ENCODE measurements around the gene CLSTN1. TPM values are rescaled to one million over a fixed set of nuclear protein-coding genes. Genes with fewer than 3 reads are reported as not detected.
A peak's percentile ranks its signal among the peaks of the same experiment; 100 is the strongest.

CLSTN1 gene
- total RNA-seq, 1 experiment from 2014 or later, result 106 TPM

- peaks cover 11% of the 10 kb centered on the region for H3K4me1 Mint-ChIP-seq (ENCODE audit: insufficient read depth, unreplicated experiment)
- no peak overlapping the region for H3K27ac Mint-ChIP-seq (ENCODE audit: low read depth, unreplicated experiment)
- H3K4me3 Mint-ChIP-seq (ENCODE audit: unreplicated experiment), result no peak overlapping the region
- no peaks in the 10 kb centered on the region for H3K36me3 Mint-ChIP-seq (ENCODE audit: insufficient read depth, unreplicated experiment)
- CTCF ChIA-PET, result interaction anchor here (1.2 kb wide), 1 partner anchor 10 kb away, joined by 4 read pairs; no protein-coding TSS in a partner anchor
- no peak for TF ChIP-seq CTCF (IDR thresholded peaks at IDR 0.05; ENCODE audit: unreplicated experiment)
- no peak for DNase-seq (ENCODE audit: unreplicated experiment)
- H3K27me3 Mint-ChIP-seq (ENCODE audit: insufficient read depth, unreplicated experiment), result no peaks in the 10 kb centered on the region
- H3K9me3 Mint-ChIP-seq (ENCODE audit: unreplicated experiment), result no peaks in the 10 kb centered on the region
- intact Hi-C loops (cut with micrococcal nuclease), result no loop called here
- no TSS peak for BruUV-seq (replicated peaks)
- POLR2A ChIA-PET, result no interaction called here
These were observed 22.1 kb upstream of the CLSTN1 start for GRCh38 chr1:9845914-9846313.

- H3K4me3 Mint-ChIP-seq (ENCODE audit: unreplicated experiment), result no peak overlapping the region
- H3K36me3 Mint-ChIP-seq (ENCODE audit: insufficient read depth, unreplicated experiment), result no peaks in the 10 kb centered on the region
- BruUV-seq (replicated peaks), result no TSS peak
- no peaks in the 10 kb centered on the region for H3K9me3 Mint-ChIP-seq (ENCODE audit: unreplicated experiment)
- CTCF ChIA-PET, result interaction anchor here (0.6 to 1.8 kb wide), 4 partner anchors 8 to 70 kb away, joined by 3 to 7 read pairs (median 4); no protein-coding TSS in a partner anchor
- TF ChIP-seq CTCF (IDR thresholded peaks at IDR 0.05; ENCODE audit: unreplicated experiment), result no peak
- H3K27ac Mint-ChIP-seq (ENCODE audit: low read depth, unreplicated experiment), result no peak overlapping the region
- no peaks in the 10 kb centered on the region for H3K27me3 Mint-ChIP-seq (ENCODE audit: insufficient read depth, unreplicated experiment)
- DNase-seq (ENCODE audit: unreplicated experiment), result no peak
- POLR2A ChIA-PET, result no interaction called here
- H3K4me1 Mint-ChIP-seq (ENCODE audit: insufficient read depth, unreplicated experiment), result peaks cover 15% of the 10 kb centered on the region
- intact Hi-C loops (cut with micrococcal nuclease), result no loop called here
These were observed 21.0 kb upstream of the CLSTN1 start for GRCh38 chr1:9844756-9845155.

- Mint-ChIP-seq H3K4me1 (ENCODE audit: insufficient read depth, unreplicated experiment) (peaks cover 15% of the 10 kb centered on the region), H3K4me3 (ENCODE audit: unreplicated experiment) (no peak overlapping the region), H3K36me3 (ENCODE audit: insufficient read depth, unreplicated experiment) (no peaks in the 10 kb centered on the region), H3K27me3 (ENCODE audit: insufficient read depth, unreplicated experiment) (no peaks in the 10 kb centered on the region), H3K9me3 (ENCODE audit: unreplicated experiment) (no peaks in the 10 kb centered on the region), H3K27ac (ENCODE audit: low read depth, unreplicated experiment) (no peak overlapping the region)
- intact Hi-C loops (cut with micrococcal nuclease), result no loop called here
- no peak for TF ChIP-seq CTCF (IDR thresholded peaks at IDR 0.05; ENCODE audit: unreplicated experiment)
- POLR2A ChIA-PET, result no interaction called here
- peak; percentile 48 for DNase-seq (ENCODE audit: unreplicated experiment)
- CTCF ChIA-PET, result interaction anchor here (1.0 to 1.8 kb wide), 2 partner anchors 22 to 24 kb away, joined by 3 to 7 read pairs; no protein-coding TSS in a partner anchor
- no TSS peak for BruUV-seq (replicated peaks)
These were observed 20.3 kb upstream of the CLSTN1 start for GRCh38 chr1:9844106-9844505.

- no peaks in the 10 kb centered on the region for H3K9me3 Mint-ChIP-seq (ENCODE audit: unreplicated experiment)
- H3K36me3 Mint-ChIP-seq (ENCODE audit: insufficient read depth, unreplicated experiment), result no peaks in the 10 kb centered on the region
- intact Hi-C loops (cut with micrococcal nuclease), result no loop called here
- H3K27ac Mint-ChIP-seq (ENCODE audit: low read depth, unreplicated experiment), result no peak overlapping the region
- POLR2A ChIA-PET, result interaction anchor here (0.7 to 2.4 kb wide), 2 partner anchors 9 to 27 kb away, joined by 4 to 9 read pairs; no protein-coding TSS in a partner anchor
- H3K27me3 Mint-ChIP-seq (ENCODE audit: insufficient read depth, unreplicated experiment), result no peaks in the 10 kb centered on the region
- peaks cover 15% of the 10 kb centered on the region for H3K4me1 Mint-ChIP-seq (ENCODE audit: insufficient read depth, unreplicated experiment)
- CTCF ChIA-PET, result interaction anchor here (1.0 to 1.8 kb wide), 3 partner anchors 8 to 24 kb away, joined by 3 to 7 read pairs (median 3); no protein-coding TSS in a partner anchor
- DNase-seq (ENCODE audit: unreplicated experiment), result peak; percentile 85
- no TSS peak for BruUV-seq (replicated peaks)
- no peak for TF ChIP-seq CTCF (IDR thresholded peaks at IDR 0.05; ENCODE audit: unreplicated experiment)
- no peak overlapping the region for H3K4me3 Mint-ChIP-seq (ENCODE audit: unreplicated experiment)
These were observed 19.8 kb upstream of the CLSTN1 start for GRCh38 chr1:9843576-9843945.

All from MCF 10A (cell line).